H9 (cell line): ENCODE data around the gene SOX8. TPM values are rescaled to one million over a fixed set of nuclear protein-coding genes. Genes with fewer than 3 reads are reported as not detected.

ENCODE experiments used
- DNase-seq: peaks from one replicate; pipeline ENCODE4 v3.0.0-alpha.2; 2017
- H2AFZ ChIP-seq: one replicate; pipeline ENCODE4 v1.6.1; 2013; ENCODE audit warnings: mild to moderate bottlenecking, low read length, control low read depth, moderate library complexity
- H2AK5ac ChIP-seq: 2 replicates; pipeline ENCODE4 v1.6.1; 2013; ENCODE audit warnings: low read length, control low read depth, mixed read lengths; ENCODE audit not compliant: insufficient read length
- H2BK120ac ChIP-seq: one replicate; pipeline ENCODE4 v1.6.1; 2013; ENCODE audit warnings: low read depth, mild to moderate bottlenecking, low read length, control low read depth, inconsistent platforms; ENCODE audit not compliant: poor library complexity, severe bottlenecking
- H2BK12ac ChIP-seq: 2 replicates; pipeline ENCODE4 v1.6.1; 2013; ENCODE audit warnings: low read length, control low read depth, mixed read lengths, low read depth; ENCODE audit not compliant: insufficient read length
- H2BK15ac ChIP-seq: 2 replicates; pipeline ENCODE4 v1.6.1; 2013; ENCODE audit warnings: low read depth, low read length, control low read depth
- H2BK20ac ChIP-seq: one replicate; pipeline ENCODE4 v1.6.1; 2013; ENCODE audit warnings: low read depth, mild to moderate bottlenecking, low read length, control low read depth, inconsistent platforms; ENCODE audit not compliant: poor library complexity, severe bottlenecking
- H2BK5ac ChIP-seq: 2 replicates; pipeline ENCODE4 v1.6.1; 2013; ENCODE audit warnings: low read length, control low read depth, mixed read lengths; ENCODE audit not compliant: insufficient read length
- H3K14ac ChIP-seq: 2 replicates; pipeline ENCODE4 v1.6.1; 2013; ENCODE audit warnings: low read length, control low read depth; ENCODE audit not compliant: insufficient read depth
- H3K18ac ChIP-seq: 2 replicates; pipeline ENCODE4 v1.6.1; 2013; ENCODE audit warnings: low read depth, mild to moderate bottlenecking, mixed read lengths, low read length, control low read depth; ENCODE audit not compliant: insufficient read length
- H3K23ac ChIP-seq: 2 replicates; pipeline ENCODE4 v1.6.1; 2013; ENCODE audit warnings: low read length, control low read depth, mixed read lengths, low read depth; ENCODE audit not compliant: insufficient read length
- H3K23me2 ChIP-seq: 2 replicates; pipeline ENCODE4 v1.6.1; 2013; ENCODE audit warnings: low read depth, mild to moderate bottlenecking, mixed read lengths, low read length, control low read depth; ENCODE audit not compliant: insufficient read length, poor library complexity, severe bottlenecking
- H3K27ac ChIP-seq: 2 replicates; pipeline ENCODE4 v1.5.1; 2013; ENCODE audit warnings: low read length, control low read depth, mixed read lengths, low read depth; ENCODE audit not compliant: insufficient read length
- H3K27me3 ChIP-seq: 2 replicates; pipeline ENCODE4 v1.6.1; 2013; ENCODE audit warnings: low read length, control low read depth, inconsistent platforms; ENCODE audit not compliant: insufficient read depth
- H3K4ac ChIP-seq: 2 replicates; pipeline ENCODE4 v1.6.1; 2013; ENCODE audit warnings: low read depth, mild to moderate bottlenecking, control low read depth, inconsistent platforms, low read length, moderate library complexity
- H3K4me1 ChIP-seq: 2 replicates; pipeline ENCODE4 v1.6.1; 2013; ENCODE audit warnings: low read length, control low read depth, inconsistent platforms; ENCODE audit not compliant: insufficient read depth
- H3K4me2 ChIP-seq: 2 replicates; pipeline ENCODE4 v1.6.1; 2013; ENCODE audit warnings: low read length, control low read depth, mixed read lengths; ENCODE audit not compliant: insufficient read length, insufficient read depth
- H3K56ac ChIP-seq: 2 replicates; pipeline ENCODE4 v1.6.1; 2013; ENCODE audit warnings: low read depth, mild to moderate bottlenecking, mixed read lengths, low read length, control low read depth; ENCODE audit not compliant: insufficient read length
- H3K79me1 ChIP-seq: 2 replicates; pipeline ENCODE4 v1.6.1; 2013; ENCODE audit warnings: low read depth, mild to moderate bottlenecking, moderate library complexity, low read length, control low read depth, inconsistent platforms; ENCODE audit not compliant: insufficient read depth, poor library complexity, severe bottlenecking
- H3K79me2 ChIP-seq: 2 replicates; pipeline ENCODE4 v1.6.1; 2013; ENCODE audit warnings: low read length, control low read depth, inconsistent platforms; ENCODE audit not compliant: insufficient read depth
- H3K9ac ChIP-seq: 2 replicates; pipeline ENCODE4 v1.6.1; 2013; ENCODE audit warnings: low read length, control low read depth, mixed read lengths; ENCODE audit not compliant: insufficient read length; ENCODE audit errors: extremely low read depth
- H3K9me3 ChIP-seq: one replicate; pipeline ENCODE4 v1.6.1; 2013; ENCODE audit warnings: low read depth, low read length, inconsistent platforms; ENCODE audit not compliant: control insufficient read depth
- H3T11ph ChIP-seq: one replicate; pipeline ENCODE4 v1.6.1; 2013; ENCODE audit warnings: mild to moderate bottlenecking, low read length, control low read depth, inconsistent platforms
- H4K20me1 ChIP-seq: one replicate; pipeline ENCODE4 v1.6.1; 2013; ENCODE audit not compliant: control insufficient read depth, insufficient read length, insufficient read depth
- H4K5ac ChIP-seq: 2 replicates; pipeline ENCODE4 v1.6.1; 2013; ENCODE audit warnings: low read depth, mild to moderate bottlenecking, mixed read lengths, low read length, control low read depth; ENCODE audit not compliant: insufficient read length
- H4K8ac ChIP-seq: replicated peaks from 2 replicates; pipeline ENCODE4 v1.6.1; 2013; ENCODE audit warnings: low read length, control low read depth, mixed read lengths, low read depth; ENCODE audit not compliant: insufficient read length
- H4K91ac ChIP-seq: 2 replicates; pipeline ENCODE4 v1.6.1; 2013; ENCODE audit warnings: low read depth, mild to moderate bottlenecking, moderate library complexity, mixed read lengths, low read length, control low read depth; ENCODE audit not compliant: insufficient read length
- H3K27ac Mint-ChIP-seq, 3 experiments: 2 replicates in 2 of 3; 3 replicates in 1 of 3; pipeline ENCODE4 v1.8.0; 2020 to 2021; ENCODE audit warnings: mixed read lengths in 3 of 3, mild to moderate bottlenecking in 1 of 3, moderate library complexity in 1 of 3
- H3K27me3 Mint-ChIP-seq: 2 replicates; pipeline ENCODE4 v1.8.0; 2021; ENCODE audit warnings: low read depth, mild to moderate bottlenecking, moderate library complexity, mixed read lengths
- H3K36me3 Mint-ChIP-seq, 3 experiments: 2 replicates in 2 of 3; 3 replicates in 1 of 3; pipeline ENCODE4 v1.8.0; 2020 to 2021; ENCODE audit warnings: low read depth in 3 of 3, mixed read lengths in 3 of 3; ENCODE audit not compliant: insufficient read depth in 1 of 3
- H3K4me1 Mint-ChIP-seq, 2 experiments: 2 replicates each; pipeline ENCODE4 v1.8.0; 2020; ENCODE audit warnings: mixed read lengths in 2 of 2
- H3K4me3 Mint-ChIP-seq, 2 experiments: 2 replicates in 1 of 2; 3 replicates in 1 of 2; pipeline ENCODE4 v1.8.0; 2020 to 2021; ENCODE audit warnings: mild to moderate bottlenecking in 2 of 2, mixed read lengths in 2 of 2, moderate library complexity in 1 of 2
- H3K9me3 Mint-ChIP-seq, 2 experiments: 2 replicates in 1 of 2; 3 replicates in 1 of 2; pipeline ENCODE4 v1.8.0; 2020; ENCODE audit warnings: mild to moderate bottlenecking in 2 of 2, mixed read lengths in 2 of 2, moderate library complexity in 1 of 2
- WGBS: extraction: QIAGEN DNeasy Blood & Tissue Kit; methylation state at CpG from one replicate; pipeline ENCODE4 v1.1.7; 2013; ENCODE audit warnings: missing lambda C conversion rate, low lambda C conversion rate, mixed read lengths; ENCODE audit not compliant: insufficient read length; ENCODE audit errors: extremely low coverage; 5-methylcytosine and 5-hydroxymethylcytosine counted together
- total RNA-seq: library from RNA; stranded (reverse); gene quantifications from 2 replicates; pipeline ENCODE4 v1.2.1, GENCODE V29; 2021
- TF ChIP-seq, protein P1 (sequence below): fragments of 200-600 bp; sonication (generic); conservative IDR thresholded peaks from 3 replicates; pipeline ENCODE4 v1.8.0; 2021; ENCODE audit warnings: antibody characterized with exemption, mild to moderate bottlenecking

SOX8 gene
- total RNA-seq, 1 experiment from 2014 or later = 8.9 TPM

- H3K23ac ChIP-seq = no peak overlapping the region
These were observed 7.5 kb upstream of the SOX8 start for GRCh38 chr16:974001-974601.

More at GRCh38 chr16:974001-974601, 7.5 kb upstream of the SOX8 start:
- Histone ChIP-seq H2BK120ac (no peak overlapping the region), H2AFZ (no peak overlapping the region), H3K9ac (no peak overlapping the region), H4K91ac (no peak overlapping the region), H3K9me3 (no peaks in the 10 kb centered on the region), H2AK5ac (no peak overlapping the region), H4K8ac (no peak overlapping the region), H3K23me2 (peaks cover 12% of the 10 kb centered on the region), H3K79me1 (no peaks in the 10 kb centered on the region), H2BK20ac (no peak overlapping the region), H3K27me3 (peaks cover 2% of the 10 kb centered on the region; the same call in 1 of the 2 replicates), H3K79me2 (no peaks in the 10 kb centered on the region), H3K27ac (no peak overlapping the region), H3K4me1 (no peaks in the 10 kb centered on the region), H2BK5ac (no peak overlapping the region), H3K18ac (no peak overlapping the region), H4K20me1 (no peaks in the 10 kb centered on the region), H3K4me2 (no peak overlapping the region), H3K56ac (no peak overlapping the region), H2BK15ac (no peak overlapping the region), H4K5ac (no peak overlapping the region), H3T11ph (no peak overlapping the region), H3K4ac (no peak overlapping the region), H3K14ac (no peak overlapping the region), H2BK12ac (no peak overlapping the region)
- H3K27me3 Mint-ChIP-seq = peaks cover 50% of the 10 kb centered on the region
- H3K9me3 Mint-ChIP-seq = peaks cover 0 to 6% of the 10 kb centered on the region in 2 experiments; a peak in 2 of 5 replicates
- no peak overlapping the region; a peak in 1 of 5 replicates for H3K4me3 Mint-ChIP-seq
- no CpG with 5 or more reads among the region's 21 CpGs for WGBS
- no peak for DNase-seq
- TF ChIP-seq, protein P1, sequence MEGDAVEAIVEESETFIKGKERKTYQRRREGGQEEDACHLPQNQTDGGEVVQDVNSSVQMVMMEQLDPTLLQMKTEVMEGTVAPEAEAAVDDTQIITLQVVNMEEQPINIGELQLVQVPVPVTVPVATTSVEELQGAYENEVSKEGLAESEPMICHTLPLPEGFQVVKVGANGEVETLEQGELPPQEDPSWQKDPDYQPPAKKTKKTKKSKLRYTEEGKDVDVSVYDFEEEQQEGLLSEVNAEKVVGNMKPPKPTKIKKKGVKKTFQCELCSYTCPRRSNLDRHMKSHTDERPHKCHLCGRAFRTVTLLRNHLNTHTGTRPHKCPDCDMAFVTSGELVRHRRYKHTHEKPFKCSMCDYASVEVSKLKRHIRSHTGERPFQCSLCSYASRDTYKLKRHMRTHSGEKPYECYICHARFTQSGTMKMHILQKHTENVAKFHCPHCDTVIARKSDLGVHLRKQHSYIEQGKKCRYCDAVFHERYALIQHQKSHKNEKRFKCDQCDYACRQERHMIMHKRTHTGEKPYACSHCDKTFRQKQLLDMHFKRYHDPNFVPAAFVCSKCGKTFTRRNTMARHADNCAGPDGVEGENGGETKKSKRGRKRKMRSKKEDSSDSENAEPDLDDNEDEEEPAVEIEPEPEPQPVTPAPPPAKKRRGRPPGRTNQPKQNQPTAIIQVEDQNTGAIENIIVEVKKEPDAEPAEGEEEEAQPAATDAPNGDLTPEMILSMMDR = no peak
- peaks cover 0 to 2% (median 0%) of the 10 kb centered on the region in 3 experiments; a peak in 1 of 7 replicates for H3K36me3 Mint-ChIP-seq
- H3K4me1 Mint-ChIP-seq = peaks cover 3 to 14% of the 10 kb centered on the region in 2 experiments; a peak in 3 of 4 replicates
- no peak overlapping the region for H3K27ac Mint-ChIP-seq
